T-helper 2 cell treated with Interferon-gamma antibody and Interleukin-4, amounts not matched to agents 5 μg/mL and 100 μg/mL, for 36 hours (primary cell): Measurements from ENCODE around the gene C19orf38.

Experiments
- DNase-seq: peaks from one replicate; pipeline ENCODE4 v3.0.0; 2021; ENCODE audit warnings: low spot score
- H3K27ac Mint-ChIP-seq: one replicate; pipeline ENCODE4 v1.8.0; 2021; ENCODE audit warnings: mild to moderate bottlenecking, mixed read lengths
- H3K27me3 Mint-ChIP-seq: one replicate; pipeline ENCODE4 v1.8.0; 2021; ENCODE audit warnings: low read depth, mixed read lengths
- H3K36me3 Mint-ChIP-seq: one replicate; pipeline ENCODE4 v1.8.0; 2021; ENCODE audit warnings: low read depth, mixed read lengths
- H3K4me1 Mint-ChIP-seq: one replicate; pipeline ENCODE4 v1.8.0; 2021; ENCODE audit warnings: low read depth, mixed read lengths
- H3K4me3 Mint-ChIP-seq: one replicate; pipeline ENCODE4 v1.8.0; 2022; ENCODE audit warnings: mild to moderate bottlenecking, moderate library complexity, mixed read lengths
- H3K9me3 Mint-ChIP-seq: one replicate; pipeline ENCODE4 v1.8.0; 2021; ENCODE audit warnings: mixed read lengths

Gene C19orf38

DNA sequence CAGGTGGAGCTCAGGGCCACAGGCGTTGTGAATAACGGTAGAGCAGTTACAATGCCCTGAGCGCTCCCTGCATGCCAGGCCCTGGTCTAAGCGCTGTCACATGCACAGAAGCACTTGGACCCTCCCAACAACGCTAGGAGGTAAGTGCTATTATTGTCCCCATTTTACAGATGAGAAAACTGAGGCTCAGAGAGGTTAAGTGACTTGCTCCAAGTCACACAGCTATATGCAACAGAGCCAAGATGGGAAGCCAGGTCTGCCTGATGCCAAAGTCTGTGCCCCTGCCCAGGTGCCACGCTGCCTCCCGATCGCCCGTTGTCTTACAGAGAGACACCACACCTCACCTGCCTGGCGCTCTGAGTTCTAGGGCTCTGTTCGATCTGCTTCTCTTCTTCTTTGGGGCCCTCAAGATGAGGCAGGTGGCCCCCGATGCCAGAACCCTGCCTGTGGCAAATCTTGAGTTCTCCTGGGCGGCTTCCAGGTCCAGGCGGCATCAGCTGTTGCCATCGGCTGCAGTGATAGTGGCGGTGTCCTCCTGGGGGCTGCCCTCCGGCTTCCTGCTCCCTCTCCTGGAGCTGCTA lies 60.3 kb downstream of the C19orf38 start:
- no peak for DNase-seq
- Mint-ChIP-seq H3K36me3 (peaks cover 5% of the 10 kb centered on the region), H3K27me3 (no peaks in the 10 kb centered on the region), H3K4me1 (no peaks in the 10 kb centered on the region), H3K4me3 (no peak overlapping the region), H3K27ac (no peak overlapping the region), H3K9me3 (no peaks in the 10 kb centered on the region)

DNA sequence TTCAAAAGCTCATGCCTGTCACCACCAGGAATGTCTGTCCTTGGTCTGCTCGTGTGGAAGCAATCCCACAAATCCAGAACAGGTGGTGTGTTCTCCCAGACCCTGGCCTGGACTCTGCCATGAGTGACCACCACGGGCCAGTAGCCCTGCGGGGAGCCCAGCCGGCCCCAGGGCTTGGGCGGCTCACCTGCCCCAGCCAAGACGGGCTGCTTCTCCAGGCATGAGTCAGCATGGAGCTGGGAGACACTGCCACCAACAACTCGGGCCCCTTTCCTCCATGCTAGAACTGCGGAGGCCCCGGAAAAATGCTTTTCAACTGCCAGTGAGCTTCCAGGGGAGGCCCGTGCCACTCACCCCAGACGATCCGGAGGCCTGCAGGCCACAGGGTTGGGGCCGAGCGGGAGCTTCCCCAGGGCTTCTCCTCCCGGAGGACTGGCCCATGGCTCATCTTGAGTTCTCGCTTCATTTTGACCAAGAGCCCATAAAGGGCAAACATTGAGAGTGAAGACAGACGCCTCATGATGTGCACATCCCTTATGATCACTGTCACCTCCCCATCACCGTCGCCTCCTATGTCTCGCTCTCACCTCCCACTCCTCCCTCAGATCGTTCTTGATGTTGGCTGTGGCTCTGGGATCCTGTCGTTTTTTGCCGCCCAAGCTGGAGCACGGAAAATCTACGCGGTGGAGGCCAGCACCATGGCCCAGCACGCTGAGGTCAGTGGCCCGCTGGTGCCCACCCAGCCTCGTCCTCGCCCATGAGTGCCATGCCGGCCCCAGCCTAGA lies 63.6 kb downstream of the C19orf38 start:
- no peaks in the 10 kb centered on the region for H3K4me1 Mint-ChIP-seq
- H3K27me3 Mint-ChIP-seq, result no peaks in the 10 kb centered on the region
- DNase-seq, result no peak
- H3K27ac Mint-ChIP-seq, result no peak overlapping the region
- no peaks in the 10 kb centered on the region for H3K9me3 Mint-ChIP-seq
- peaks cover 5% of the 10 kb centered on the region for H3K36me3 Mint-ChIP-seq
- H3K4me3 Mint-ChIP-seq, result no peak overlapping the region

- Mint-ChIP-seq H3K4me1 (no peaks in the 10 kb centered on the region), H3K4me3 (no peak overlapping the region), H3K27me3 (no peaks in the 10 kb centered on the region), H3K9me3 (no peaks in the 10 kb centered on the region), H3K36me3 (peaks cover 5% of the 10 kb centered on the region), H3K27ac (no peak overlapping the region)
- no peak for DNase-seq
These were observed 64.4 kb downstream of the C19orf38 start for GRCh38 chr19:10912619-10913018.

DNA sequence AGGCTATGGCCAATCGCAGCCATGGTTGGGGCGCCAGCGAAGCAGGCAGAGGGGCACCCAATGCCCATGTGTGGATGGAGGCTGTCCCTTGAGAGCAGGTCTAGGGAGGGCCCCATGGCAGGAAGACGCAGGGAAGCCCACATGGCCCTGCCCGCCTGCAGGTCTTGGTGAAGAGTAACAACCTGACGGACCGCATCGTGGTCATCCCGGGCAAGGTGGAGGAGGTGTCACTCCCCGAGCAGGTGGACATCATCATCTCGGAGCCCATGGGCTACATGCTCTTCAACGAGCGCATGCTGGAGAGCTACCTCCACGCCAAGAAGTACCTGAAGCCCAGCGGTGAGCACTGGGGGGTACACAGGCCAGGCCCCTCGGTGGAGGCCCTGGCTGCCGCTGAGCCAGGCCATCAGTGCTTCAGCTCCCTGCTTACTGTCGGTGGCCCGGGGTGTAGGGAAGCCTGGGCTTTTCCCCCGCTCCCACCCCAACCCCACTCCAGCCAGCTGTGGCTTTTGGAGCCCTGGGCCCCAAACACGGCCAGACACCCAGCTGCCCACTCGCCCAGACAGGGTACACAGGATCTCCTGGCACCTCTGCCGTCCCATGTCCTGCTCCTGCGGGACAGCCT lies 65.6 kb downstream of the C19orf38 start:
- Mint-ChIP-seq H3K9me3 (no peaks in the 10 kb centered on the region), H3K4me1 (no peaks in the 10 kb centered on the region), H3K27ac (no peak overlapping the region), H3K4me3 (no peak overlapping the region), H3K36me3 (peaks cover 6% of the 10 kb centered on the region), H3K27me3 (no peaks in the 10 kb centered on the region)
- no peak for DNase-seq

DNA sequence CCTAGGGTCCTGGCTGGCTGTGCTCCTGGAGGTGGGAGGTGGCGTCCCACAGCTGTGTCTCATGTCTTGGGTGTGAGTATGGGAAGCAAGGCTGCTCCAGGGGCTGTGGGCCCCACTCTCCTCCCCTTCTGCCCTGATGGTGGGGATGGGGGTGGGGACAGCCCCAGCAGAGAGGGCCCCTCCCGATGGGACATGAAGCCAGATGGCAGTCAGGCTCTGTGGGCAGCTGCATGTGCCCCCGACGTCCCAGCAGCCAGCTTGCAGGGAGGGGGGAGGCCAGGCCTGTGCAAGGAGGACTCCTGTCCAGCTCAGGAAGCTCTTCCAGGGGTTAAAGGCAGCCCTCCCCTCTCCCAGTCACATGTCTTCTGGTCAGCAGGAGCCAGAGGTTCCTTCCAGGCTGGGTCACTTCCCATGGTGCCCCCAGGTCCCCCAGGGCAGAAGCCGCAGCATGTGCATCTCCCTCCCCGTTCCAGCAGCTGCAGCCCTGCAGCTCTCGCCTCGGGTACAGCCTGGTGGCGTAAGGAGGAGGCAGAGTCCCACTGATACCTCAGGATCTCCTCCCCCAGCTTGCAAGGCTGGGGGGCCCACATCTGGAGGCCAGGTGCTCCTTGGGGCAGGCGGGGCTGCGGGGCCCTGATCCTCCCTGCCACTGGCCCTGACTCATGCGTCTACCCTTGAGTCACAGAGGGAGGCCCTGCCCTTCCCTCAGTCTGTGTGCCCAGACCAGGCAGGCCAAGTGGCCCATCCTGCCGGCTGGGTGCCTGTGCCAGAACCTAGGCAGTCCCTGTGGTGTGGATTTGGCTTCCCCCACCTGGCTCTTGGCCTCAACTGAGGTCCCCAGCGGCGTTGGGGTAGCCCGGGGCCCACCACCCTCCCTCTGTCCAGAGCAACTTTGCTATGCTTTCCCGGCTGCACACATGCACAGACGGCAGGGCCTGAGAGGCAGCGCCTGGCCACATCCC lies 67.2 kb downstream of the C19orf38 start:
- H3K9me3 Mint-ChIP-seq, result no peaks in the 10 kb centered on the region
- no peaks in the 10 kb centered on the region for H3K4me1 Mint-ChIP-seq
- H3K27ac Mint-ChIP-seq, result no peak overlapping the region
- H3K27me3 Mint-ChIP-seq, result no peaks in the 10 kb centered on the region
- H3K4me3 Mint-ChIP-seq, result no peak overlapping the region
- no peak for DNase-seq
- peaks cover 5% of the 10 kb centered on the region for H3K36me3 Mint-ChIP-seq

DNA sequence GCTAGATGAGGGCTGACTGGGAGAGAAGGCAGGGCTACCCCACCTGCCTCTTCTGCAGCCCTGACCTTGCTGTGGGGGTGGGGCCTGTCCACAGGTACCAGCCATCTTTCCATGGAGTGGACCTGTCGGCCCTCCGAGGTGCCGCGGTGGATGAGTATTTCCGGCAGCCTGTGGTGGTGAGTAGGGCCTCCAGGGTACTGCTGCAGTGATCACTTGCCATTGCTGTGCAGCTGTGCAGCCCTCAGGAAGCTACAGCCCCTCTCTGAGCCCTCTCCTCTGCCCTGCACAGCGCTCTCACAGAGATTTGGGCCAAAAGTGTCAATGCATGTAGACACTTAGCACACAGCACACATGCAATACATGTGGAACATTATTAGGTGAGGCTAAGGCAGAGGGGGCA lies 68.4 kb downstream of the C19orf38 start:
- Mint-ChIP-seq H3K36me3 (peaks cover 5% of the 10 kb centered on the region), H3K27ac (no peak overlapping the region), H3K4me3 (no peak overlapping the region), H3K9me3 (no peaks in the 10 kb centered on the region), H3K27me3 (no peaks in the 10 kb centered on the region), H3K4me1 (no peaks in the 10 kb centered on the region)
- no peak for DNase-seq

- Mint-ChIP-seq H3K36me3 (peaks cover 9% of the 10 kb centered on the region), H3K4me1 (no peaks in the 10 kb centered on the region), H3K27me3 (no peaks in the 10 kb centered on the region), H3K9me3 (no peaks in the 10 kb centered on the region), H3K4me3 (no peak overlapping the region), H3K27ac (no peak overlapping the region)
- DNase-seq, result no peak
These were observed 70.1 kb downstream of the C19orf38 start for GRCh38 chr19:10918359-10918758.
